OCI-LY7 (cell line): Measurements from ENCODE around the gene DHRS1. TPM values are rescaled to one million over a fixed set of nuclear protein-coding genes. Genes with fewer than 3 reads are reported as not detected.

Experiments used
- BruUV-seq: library from RNA; stranded (reverse); fragments of 400-500 nt; replicated peaks from 2 replicates; lab custom pipeline; 2021; lab: Mats Ljungman, UMichigan
- CTCF ChIA-PET: fragments of 300-600 bp; sonication (Branson Sonifier 250); formaldehyde crosslinking; loops from one replicate; lab custom pipeline; 2022; ENCODE audit warnings: antibody characterized with exemption; ENCODE audit not compliant: unreplicated experiment; lab: Charles Lee
- POLR2A ChIA-PET: fragments of 300-600 bp; sonication (Branson Sonifier 250); formaldehyde crosslinking; loops from one replicate; lab custom pipeline; 2022; ENCODE audit warnings: antibody characterized with exemption; lab: Charles Lee
- DNase-seq: peaks from one replicate; pipeline ENCODE4 v3.0.0-alpha.2; 2015; ENCODE audit warnings: low spot score
- H2AFZ ChIP-seq: fragments of 200-600 bp; sonication (generic), shearing (Covaris generic); 2 replicates; pipeline ENCODE4 v1.6.1; 2014; ENCODE audit warnings: mild to moderate bottlenecking, antibody characterized with exemption, low read length, moderate library complexity
- H3K27ac ChIP-seq: fragments of 200-600 bp; sonication (generic); 2 replicates; pipeline ENCODE4 v1.5.1; 2014; ENCODE audit warnings: mixed run types, low read depth, mild to moderate bottlenecking, moderate library complexity, low read length, inconsistent platforms; ENCODE audit not compliant: poor library complexity, severe bottlenecking
- H3K36me3 ChIP-seq: fragments of 200-600 bp; sonication (generic); 2 replicates; pipeline ENCODE4 v1.6.1; 2014; ENCODE audit warnings: mild to moderate bottlenecking, antibody characterized with exemption, low read length, moderate library complexity, mixed read lengths; ENCODE audit not compliant: insufficient read depth
- H3K4me1 ChIP-seq: fragments of 200-600 bp; sonication (generic); 2 replicates; pipeline ENCODE4 v1.5.1; 2014; ENCODE audit warnings: mild to moderate bottlenecking, low read length; ENCODE audit not compliant: insufficient read depth, poor library complexity, severe bottlenecking
- H3K4me2 ChIP-seq: fragments of 200-600 bp; sonication (generic); 2 replicates; pipeline ENCODE4 v1.6.1; 2014; ENCODE audit warnings: mild to moderate bottlenecking, low read length
- H3K4me3 ChIP-seq: fragments of 200-600 bp; sonication (generic); 2 replicates; pipeline ENCODE4 v1.5.1; 2014; ENCODE audit warnings: mild to moderate bottlenecking, low read depth, low read length; ENCODE audit not compliant: poor library complexity, severe bottlenecking
- H3K79me2 ChIP-seq: fragments of 200-600 bp; sonication (generic); 2 replicates; pipeline ENCODE4 v1.6.1; 2016; ENCODE audit warnings: low read depth, mild to moderate bottlenecking, low read length, moderate library complexity, mixed read lengths; ENCODE audit not compliant: insufficient read depth
- H3K9me2 ChIP-seq: fragments of 200-600 bp; sonication (generic); 2 replicates; pipeline ENCODE4 v1.6.1; 2016; ENCODE audit warnings: mild to moderate bottlenecking, low read length, mixed read lengths; ENCODE audit not compliant: insufficient read depth
- H3K9me3 ChIP-seq: fragments of 200-600 bp; sonication (generic); 2 replicates; pipeline ENCODE4 v1.6.1; 2014; ENCODE audit warnings: mild to moderate bottlenecking, mixed run types, low read length, mixed read lengths
- H4K20me1 ChIP-seq: fragments of 200-600 bp; sonication (generic); 2 replicates; pipeline ENCODE4 v1.6.1; 2014; ENCODE audit warnings: mild to moderate bottlenecking, antibody characterized with exemption, low read length, moderate library complexity, mixed read lengths; ENCODE audit not compliant: insufficient read depth
- EZH2phosphoT487 ChIP-seq: fragments of 200-600 bp; sonication (generic); IDR thresholded peaks from 2 replicates; pipeline ENCODE4 v1.6.1; 2018; ENCODE audit warnings: low read depth, borderline replicate concordance, mild to moderate bottlenecking, mixed run types, antibody characterized with exemption, low read length, moderate library complexity, mixed read lengths
- intact Hi-C: fragments of 100-400 bp; cut with micrococcal nuclease; formaldehyde crosslinking; loops from one replicate; pipeline ENCODE4 v1.10.0; 2022; ENCODE audit not compliant: unreplicated experiment
- total RNA-seq, 2 experiments: library from RNA; depleted of rRNA in 1 of 2; stranded (reverse); fragments of >200 nt in 1 of 2; shearing (Covaris generic) in 1 of 2; gene quantifications; 2 replicates each; pipeline ENCODE4 v1.2.3, GENCODE V29; 2014 to 2022
- TF ChIP-seq, protein P1 (sequence below): fragments of 200-600 bp; sonication (generic); conservative IDR thresholded peaks from 2 replicates; pipeline ENCODE4 v1.5.1; 2014; ENCODE audit warnings: mild to moderate bottlenecking, antibody characterized with exemption, low read length, moderate library complexity, mixed read lengths

DHRS1 gene
- total RNA-seq, 2 experiments from 2014 or later, result 27.4 to 34.9 TPM

DNA sequence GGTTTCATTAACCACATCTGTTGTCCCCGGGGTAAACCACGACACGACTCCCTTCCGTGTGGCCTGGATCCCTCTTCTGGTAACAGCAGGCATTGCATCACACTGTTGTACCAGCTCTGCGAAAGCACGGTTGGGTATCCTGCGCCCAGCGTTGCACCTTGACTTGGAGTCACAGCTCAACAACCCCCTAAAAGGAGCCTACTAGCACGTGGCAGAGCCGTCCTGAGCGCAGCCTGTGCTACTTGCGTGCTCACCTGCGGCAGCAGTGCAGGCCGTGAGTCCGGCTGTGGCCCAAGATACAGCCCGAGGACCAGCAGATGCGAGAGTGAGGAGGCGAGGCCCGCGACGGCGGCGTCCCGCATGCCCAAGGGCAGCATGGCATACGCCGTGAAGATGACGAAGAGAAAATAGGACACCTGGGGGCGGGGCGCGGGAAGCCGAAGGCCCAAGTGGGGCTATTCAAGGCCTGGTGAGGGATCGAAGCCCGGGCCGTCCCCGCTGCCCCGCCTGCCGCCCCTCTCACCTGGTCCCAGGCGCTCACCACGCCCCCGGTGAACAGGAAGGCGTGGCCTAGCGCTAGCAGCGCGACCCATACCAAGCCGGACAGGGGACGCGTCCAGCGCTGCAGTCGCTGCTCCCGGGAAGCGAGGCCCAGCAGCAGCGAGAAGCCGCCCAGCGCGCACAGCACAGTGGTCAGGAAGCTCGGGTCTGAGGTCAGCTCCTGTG is 32.9 kb upstream of the DHRS1 start:
- no peak overlapping the region for H3K27ac ChIP-seq
- H3K4me3 ChIP-seq, result peak overlapping the region; percentile 26
- H2AFZ ChIP-seq, result peak overlapping the region; percentile 65; the same call in 1 of the 2 replicates
- no peaks in the 10 kb centered on the region for H3K9me3 ChIP-seq
- TF ChIP-seq, protein P1, sequence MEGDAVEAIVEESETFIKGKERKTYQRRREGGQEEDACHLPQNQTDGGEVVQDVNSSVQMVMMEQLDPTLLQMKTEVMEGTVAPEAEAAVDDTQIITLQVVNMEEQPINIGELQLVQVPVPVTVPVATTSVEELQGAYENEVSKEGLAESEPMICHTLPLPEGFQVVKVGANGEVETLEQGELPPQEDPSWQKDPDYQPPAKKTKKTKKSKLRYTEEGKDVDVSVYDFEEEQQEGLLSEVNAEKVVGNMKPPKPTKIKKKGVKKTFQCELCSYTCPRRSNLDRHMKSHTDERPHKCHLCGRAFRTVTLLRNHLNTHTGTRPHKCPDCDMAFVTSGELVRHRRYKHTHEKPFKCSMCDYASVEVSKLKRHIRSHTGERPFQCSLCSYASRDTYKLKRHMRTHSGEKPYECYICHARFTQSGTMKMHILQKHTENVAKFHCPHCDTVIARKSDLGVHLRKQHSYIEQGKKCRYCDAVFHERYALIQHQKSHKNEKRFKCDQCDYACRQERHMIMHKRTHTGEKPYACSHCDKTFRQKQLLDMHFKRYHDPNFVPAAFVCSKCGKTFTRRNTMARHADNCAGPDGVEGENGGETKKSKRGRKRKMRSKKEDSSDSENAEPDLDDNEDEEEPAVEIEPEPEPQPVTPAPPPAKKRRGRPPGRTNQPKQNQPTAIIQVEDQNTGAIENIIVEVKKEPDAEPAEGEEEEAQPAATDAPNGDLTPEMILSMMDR, result peak; percentile 84
- no peak for TF ChIP-seq EZH2phosphoT487
- peak; percentile 92 for DNase-seq
- H4K20me1 ChIP-seq, result no peaks in the 10 kb centered on the region
- CTCF ChIA-PET, result interaction anchor here (0.6 to 3.0 kb wide), 4 partner anchors 32 to 109 kb away, joined by 3 to 26 read pairs (median 11); partner anchors contain the start of gene KHNYN
- no peaks in the 10 kb centered on the region for H3K36me3 ChIP-seq
- H3K9me2 ChIP-seq, result no peaks in the 10 kb centered on the region
- peaks cover 26% of the 10 kb centered on the region for H3K4me1 ChIP-seq
- POLR2A ChIA-PET, result interaction anchor here (0.5 to 1.4 kb wide), 6 partner anchors 23 to 105 kb away, joined by 3 to 7 read pairs (median 6); partner anchors contain the start of gene KHNYN
- no TSS peak for BruUV-seq
- H3K79me2 ChIP-seq, result no peaks in the 10 kb centered on the region
- intact Hi-C loops, result loop anchor here (1.0 to 10.0 kb wide), 2 partner anchors 89 to 342 kb away; no protein-coding TSS in a partner anchor
- H3K4me2 ChIP-seq, result peak overlapping the region; percentile 70

- no peaks in the 10 kb centered on the region for H3K36me3 ChIP-seq
- H3K9me3 ChIP-seq, result no peaks in the 10 kb centered on the region
- CTCF ChIA-PET, result interaction anchor here (0.6 to 3.0 kb wide), 3 partner anchors 32 to 105 kb away, joined by 3 to 26 read pairs (median 16); partner anchors contain the start of gene KHNYN
- POLR2A ChIA-PET, result interaction anchor here (0.5 to 1.2 kb wide), 3 partner anchors 23 to 57 kb away, joined by 3 to 7 read pairs (median 6); no protein-coding TSS in a partner anchor
- intact Hi-C loops, result loop anchor here (1.0 to 10.0 kb wide), 2 partner anchors 88 to 343 kb away; no protein-coding TSS in a partner anchor
- H3K4me1 ChIP-seq, result peaks cover 30% of the 10 kb centered on the region
- TF ChIP-seq EZH2phosphoT487, result no peak
- TF ChIP-seq, protein P1, result no peak
- no peaks in the 10 kb centered on the region for H3K9me2 ChIP-seq
- peak overlapping the region; percentile 70; the same call in 1 of the 2 replicates for H3K4me2 ChIP-seq
- no peak overlapping the region for H3K4me3 ChIP-seq
- H4K20me1 ChIP-seq, result no peaks in the 10 kb centered on the region
- no peak for DNase-seq
- no TSS peak for BruUV-seq
- no peaks in the 10 kb centered on the region for H3K79me2 ChIP-seq
- no peak overlapping the region for H3K27ac ChIP-seq
- no peak overlapping the region for H2AFZ ChIP-seq
Measured at GRCh38 chr14:24331731-24332267, 32.2 kb upstream of the DHRS1 start.
